ENCODE data around the gene ZMYND12.
"Not testable (repeated sequence)": the region's sequence is repeated elsewhere in the genome, so short reads cannot be mapped to it uniquely, and the experiment has no call there.

ZMYND12 gene

GRCh38 chr1:42456010-42456753, at the start of gene ZMYND12, which contains the start of gene PPCS:
Gene ZMYND12, minus strand, starts transcription at chr1:42456022. Its CDS starts 25 bp downstream, at chr1:42455997.
Gene PPCS, plus strand, starts transcription at chr1:42456543. Its CDS starts 23 bp downstream, at chr1:42456566.
- TF ChIP-seq CTCF (IDR thresholded peaks at IDR 0.05; ENCODE audit: low read length, missing control alignments), result no peak
- peak within 1 kb of the TSS; percentile 84 for H3K4me3 ChIP-seq (replicated peaks; ENCODE audit: low read depth, low read length)
- DNase-seq (ENCODE audit: low read depth), result peak; percentile 90

- no peak for DNase-seq (ENCODE audit: low read depth)
- no peak for TF ChIP-seq CTCF (IDR thresholded peaks at IDR 0.05; ENCODE audit: low read length, missing control alignments)
These were observed 48.8 kb upstream of the ZMYND12 start for GRCh38 chr1:42504535-42505128.

GRCh38 chr1:42502031-42502430, 46.2 kb upstream of the ZMYND12 start:
- not testable (repeated sequence) for DNase-seq (ENCODE audit: low read depth); H3K4me3 ChIP-seq (replicated peaks; ENCODE audit: low read depth, low read length)

More at GRCh38 chr1:42504535-42505128, 48.8 kb upstream of the ZMYND12 start:
- no peak overlapping the region for H3K4me3 ChIP-seq (replicated peaks; ENCODE audit: low read depth, low read length)

GRCh38 chr1:42490237-42490636, 34.4 kb upstream of the ZMYND12 start:
- no peak overlapping the region for H3K4me3 ChIP-seq (replicated peaks; ENCODE audit: low read depth, low read length)
- DNase-seq (ENCODE audit: low read depth), result no peak
- no peak for TF ChIP-seq CTCF (IDR thresholded peaks at IDR 0.05; ENCODE audit: low read length, missing control alignments)

GRCh38 chr1:42484382-42484781, 28.6 kb upstream of the ZMYND12 start:
- TF ChIP-seq CTCF (IDR thresholded peaks at IDR 0.05; ENCODE audit: low read length, missing control alignments), result no peak
- no peak overlapping the region for H3K4me3 ChIP-seq (replicated peaks; ENCODE audit: low read depth, low read length)
- DNase-seq (ENCODE audit: low read depth), result peak; percentile 77

GRCh38 chr1:42482635-42483153, 26.9 kb upstream of the ZMYND12 start:
- no peak overlapping the region for H3K4me3 ChIP-seq (replicated peaks; ENCODE audit: low read depth, low read length)
- no peak for TF ChIP-seq CTCF (IDR thresholded peaks at IDR 0.05; ENCODE audit: low read length, missing control alignments)

GRCh38 chr1:42480921-42481320, 25.1 kb upstream of the ZMYND12 start:
- DNase-seq (ENCODE audit: low read depth), result no peak
- no peak overlapping the region for H3K4me3 ChIP-seq (replicated peaks; ENCODE audit: low read depth, low read length)
- TF ChIP-seq CTCF (IDR thresholded peaks at IDR 0.05; ENCODE audit: low read length, missing control alignments), result no peak

More at GRCh38 chr1:42482635-42483153, 26.9 kb upstream of the ZMYND12 start:
- no peak for DNase-seq (ENCODE audit: low read depth)
